ENCODE data around the gene SF3B6. TPM values are rescaled to one million over a fixed set of nuclear protein-coding genes. Genes with fewer than 3 reads are reported as not detected.

The SF3B6 gene
- total and polyA plus RNA-seq, 8 donors, result 16.7 to 65.4 (median 33.4) TPM

DNA sequence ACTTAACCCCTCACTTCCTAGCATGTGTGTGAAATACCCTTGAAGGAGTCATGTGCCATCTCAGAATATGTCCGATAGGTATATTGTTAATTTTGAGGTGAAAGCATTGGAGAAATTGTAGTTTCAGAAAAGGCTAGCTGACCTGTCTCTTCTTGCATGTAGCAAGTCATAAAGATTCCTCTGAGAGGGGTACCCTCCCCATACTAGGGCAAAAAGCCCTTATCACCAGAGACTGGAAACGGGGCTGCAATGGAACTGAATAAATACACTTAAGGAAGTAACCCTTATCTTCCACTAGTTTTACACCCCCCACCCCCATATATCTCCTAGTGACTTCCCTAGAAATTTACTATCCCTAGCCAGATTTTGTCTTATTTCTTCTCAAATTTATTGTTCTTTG lies 1.8 kb upstream of the SF3B6 start:
- 30 to 32% methylated on average over 2 of the region's 2 CpGs for WGBS, 2 donors
- peak overlapping the region in 3 of 4 donors; percentile 56 to 76 (median 60) for H3K4me3 ChIP-seq

DNA sequence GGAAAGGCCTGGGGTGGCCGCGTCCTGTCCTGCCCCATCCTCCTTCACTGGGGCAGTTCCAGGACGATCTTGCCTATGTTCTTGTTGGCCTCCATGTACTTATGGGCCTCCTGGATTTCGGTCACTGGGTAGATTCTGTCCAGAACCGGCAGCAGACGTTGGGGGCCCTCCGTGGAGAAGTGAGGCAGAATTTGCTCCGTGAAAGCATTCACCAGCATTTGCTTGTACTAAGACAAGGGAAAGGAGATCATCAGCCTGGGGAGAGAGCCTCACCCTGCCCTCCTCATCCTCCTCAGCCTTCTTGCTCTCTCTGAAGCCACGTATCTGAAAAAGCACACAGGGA lies 1.4 kb upstream of the SF3B6 start:
- DNase-seq (no peak), ATAC-seq (no peak), FAIRE-seq (no peak)
- peak overlapping the region; percentile 75 to 92 (median 87) for H3K27ac ChIP-seq
- WGBS, 2 donors, result 2 to 3% methylated on average over 9 of the region's 9 CpGs
- H3K9me3 ChIP-seq, result no peaks in the 10 kb centered on the region
- H3K4me3 ChIP-seq, result peak overlapping the region; percentile 51 to 76 (median 58)
- intact Hi-C loops (cut with DNase I), result no loop called here
- peaks cover 0 to 31% (median 0%) of the 10 kb centered on the region in 3 donors for H3K36me3 ChIP-seq
- TF ChIP-seq, protein P1, sequence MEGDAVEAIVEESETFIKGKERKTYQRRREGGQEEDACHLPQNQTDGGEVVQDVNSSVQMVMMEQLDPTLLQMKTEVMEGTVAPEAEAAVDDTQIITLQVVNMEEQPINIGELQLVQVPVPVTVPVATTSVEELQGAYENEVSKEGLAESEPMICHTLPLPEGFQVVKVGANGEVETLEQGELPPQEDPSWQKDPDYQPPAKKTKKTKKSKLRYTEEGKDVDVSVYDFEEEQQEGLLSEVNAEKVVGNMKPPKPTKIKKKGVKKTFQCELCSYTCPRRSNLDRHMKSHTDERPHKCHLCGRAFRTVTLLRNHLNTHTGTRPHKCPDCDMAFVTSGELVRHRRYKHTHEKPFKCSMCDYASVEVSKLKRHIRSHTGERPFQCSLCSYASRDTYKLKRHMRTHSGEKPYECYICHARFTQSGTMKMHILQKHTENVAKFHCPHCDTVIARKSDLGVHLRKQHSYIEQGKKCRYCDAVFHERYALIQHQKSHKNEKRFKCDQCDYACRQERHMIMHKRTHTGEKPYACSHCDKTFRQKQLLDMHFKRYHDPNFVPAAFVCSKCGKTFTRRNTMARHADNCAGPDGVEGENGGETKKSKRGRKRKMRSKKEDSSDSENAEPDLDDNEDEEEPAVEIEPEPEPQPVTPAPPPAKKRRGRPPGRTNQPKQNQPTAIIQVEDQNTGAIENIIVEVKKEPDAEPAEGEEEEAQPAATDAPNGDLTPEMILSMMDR (IDR thresholded peaks at IDR 0.05), result no peak
- H3K27me3 ChIP-seq, result no peaks in the 10 kb centered on the region
- H3K4me1 ChIP-seq, result peaks cover 0 to 17% (median 0%) of the 10 kb centered on the region in 3 donors

More for the DNA sequence above, 1.8 kb upstream of the SF3B6 start:
- FAIRE-seq, result no peak
- Histone ChIP-seq H3K4me1 (peaks cover 0 to 19% (median 0%) of the 10 kb centered on the region in 3 donors), H3K9me3 (no peaks in the 10 kb centered on the region), H3K27me3 (no peaks in the 10 kb centered on the region), H3K36me3 (peaks cover 0 to 28% (median 0%) of the 10 kb centered on the region in 3 donors), H3K27ac (peak overlapping the region; percentile 75 to 92 (median 87))
- no peak for DNase-seq
- intact Hi-C loops (cut with DNase I), result no loop called here
- TF ChIP-seq, protein P1 (IDR thresholded peaks at IDR 0.05), result no peak
- ATAC-seq, result no peak

DNA sequence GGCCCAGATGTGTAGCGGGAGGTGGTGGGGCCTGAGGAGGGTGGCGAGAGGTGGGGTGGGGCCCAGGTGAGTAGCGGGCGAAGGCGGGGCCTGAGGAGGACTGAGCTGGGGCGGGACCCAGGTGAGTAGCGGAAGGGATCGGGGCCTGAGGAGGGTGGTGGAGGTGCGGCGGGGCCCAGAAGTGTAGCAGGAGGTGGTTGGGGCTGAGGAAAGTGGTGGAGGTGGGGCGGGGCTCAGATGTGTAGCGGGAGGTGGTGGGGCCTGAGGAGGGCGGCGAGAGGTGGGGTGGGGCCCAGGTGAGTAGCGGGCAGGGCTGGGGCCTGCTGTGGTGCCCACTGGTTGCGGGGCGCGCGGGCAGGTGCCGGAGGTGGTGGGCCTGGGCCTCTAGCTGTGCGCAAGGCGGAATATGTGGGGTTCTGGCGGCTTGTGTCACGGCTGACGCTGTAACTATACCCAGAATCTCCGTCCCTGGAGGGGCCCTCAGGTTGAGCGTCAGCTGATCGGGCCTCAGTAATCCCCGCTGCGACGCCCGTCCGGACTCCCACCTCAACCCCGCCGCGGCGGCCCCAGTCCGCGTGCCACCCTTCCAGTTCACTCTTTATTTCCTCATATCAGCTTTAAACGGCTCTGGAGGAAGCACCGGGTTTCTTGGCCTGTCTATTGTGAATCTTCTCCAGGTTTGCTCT lies 866 bp upstream of the SF3B6 start:
- Histone ChIP-seq H3K27me3 (no peaks in the 10 kb centered on the region), H3K36me3 (peaks cover 0 to 31% (median 0%) of the 10 kb centered on the region in 3 donors), H3K9me3 (no peaks in the 10 kb centered on the region), H3K4me1 (peaks cover 0 to 17% (median 0%) of the 10 kb centered on the region in 3 donors), H3K27ac (peak overlapping the region; percentile 75 to 92 (median 87)), H3K4me3 (peak overlapping the region; percentile 51 to 76 (median 58))
- 1 to 2% methylated on average over 28 to 41 of the region's 41 CpGs for WGBS, 2 donors
- FAIRE-seq, result no peak
- no peak for DNase-seq
- TF ChIP-seq, protein P1 (IDR thresholded peaks at IDR 0.05), result no peak
- intact Hi-C loops (cut with DNase I), result no loop called here
- ATAC-seq, result peak in 3 of 4 donors; percentile 1 to 4 (median 3)

DNA sequence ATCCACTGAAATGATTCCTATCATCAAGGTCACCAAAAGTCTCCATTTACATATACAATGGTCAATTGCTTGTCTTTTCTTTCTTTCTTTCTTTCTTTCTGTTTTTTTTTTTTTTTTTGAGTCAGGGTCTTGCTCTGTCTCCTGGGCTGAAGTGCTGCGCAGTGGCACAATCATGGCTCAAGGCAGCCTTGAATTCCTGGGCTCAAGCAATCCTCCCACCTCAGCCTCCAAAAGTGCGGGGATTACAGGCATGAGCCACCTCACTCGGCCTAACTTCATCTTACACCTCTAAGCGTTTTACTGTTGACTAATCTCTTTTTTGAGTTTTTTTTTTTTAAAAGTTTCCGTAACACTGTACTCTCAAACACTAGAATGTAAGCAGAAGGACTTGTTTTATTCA lies 867 bp downstream of the SF3B6 start:
- no peak for ATAC-seq
- TF ChIP-seq, protein P1 (IDR thresholded peaks at IDR 0.05), result no peak
- H3K4me3 ChIP-seq, result peak overlapping the region; percentile 37 to 76 (median 58)
- FAIRE-seq, result no peak
- WGBS, 2 donors, result 46 to 51% methylated on average over 5 of the region's 5 CpGs
- DNase-seq, result no peak
- H3K4me1 ChIP-seq, result peaks cover 0 to 17% (median 0%) of the 10 kb centered on the region in 3 donors
- no peaks in the 10 kb centered on the region for H3K27me3 ChIP-seq
- peak overlapping the region in 1 of 4 donors; percentile 92 for H3K27ac ChIP-seq
- intact Hi-C loops (cut with DNase I), result no loop called here
- H3K36me3 ChIP-seq, result peaks cover 0 to 25% (median 0%) of the 10 kb centered on the region in 3 donors
- no peaks in the 10 kb centered on the region for H3K9me3 ChIP-seq

DNA sequence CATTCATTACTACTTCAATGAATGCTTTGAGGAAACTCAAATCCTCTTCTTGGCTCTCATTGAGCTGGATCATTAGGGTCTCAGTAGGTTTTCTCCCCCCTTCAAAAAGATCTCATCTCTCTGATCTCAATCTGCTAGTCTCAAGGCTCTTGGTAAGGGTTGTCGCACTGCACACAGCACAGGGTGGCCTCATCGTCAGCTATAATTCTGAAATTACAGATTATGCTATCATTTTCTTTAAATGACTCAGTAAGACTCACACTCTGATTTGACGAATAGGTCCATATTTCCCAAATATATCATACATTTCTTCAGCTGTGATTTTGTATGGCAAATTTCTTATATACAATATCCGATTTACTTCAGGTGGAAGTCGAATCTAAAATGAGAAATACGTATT lies 2.3 kb downstream of the SF3B6 start:
- DNase-seq (no peak), FAIRE-seq (no peak), ATAC-seq (no peak)
- Histone ChIP-seq H3K4me1 (peaks cover 0 to 17% (median 0%) of the 10 kb centered on the region in 3 donors), H3K4me3 (no peak overlapping the region), H3K27me3 (no peaks in the 10 kb centered on the region), H3K9me3 (no peaks in the 10 kb centered on the region), H3K36me3 (peaks cover 0 to 21% (median 0%) of the 10 kb centered on the region in 3 donors), H3K27ac (no peak overlapping the region)
- 86 to 91% methylated on average over 6 of the region's 6 CpGs for WGBS, 2 donors
- TF ChIP-seq, protein P1 (IDR thresholded peaks at IDR 0.05), result no peak
- intact Hi-C loops (cut with DNase I), result no loop called here

Measured in pancreas (tissue), 10 donors.